Heart left ventricle (tissue), 16 donors: ENCODE measurements around the gene LASP1. TPM values are rescaled to one million over a fixed set of nuclear protein-coding genes. Genes with fewer than 3 reads are reported as not detected.

Source experiments
- ATAC-seq, 4 donors: fragments of 200-7000 bp; cut with Tn5 transposase; one replicate each; pipeline ENCODE4 v1.9.1; 2020 to 2022; ENCODE audit warnings: moderate library complexity in 4 of 4, mild to moderate bottlenecking in 3 of 4, moderate number of reproducible peaks in 1 of 4
- DNase-seq, 5 donors: peaks; one replicate each; pipeline ENCODE4 v3.0.0-alpha.2; 2020
- H3K27ac ChIP-seq, 12 donors: fragments of 200-600 bp; sonication (generic) in 4 of 12; one replicate each; pipeline versions ENCODE4 v1.5.0 to v1.8.0; 2016 to 2022; ENCODE audit warnings: mild to moderate bottlenecking in 2 of 12
- H3K27me3 ChIP-seq, 9 donors: fragments of 200-600 bp; sonication (generic) in 2 of 9; one replicate each; pipeline versions ENCODE4 v1.5.1 to v1.8.0; 2016 to 2022; ENCODE audit warnings: mild to moderate bottlenecking in 3 of 9
- H3K36me3 ChIP-seq, 9 donors: fragments of 200-600 bp; sonication (generic) in 2 of 9; one replicate each; pipeline versions ENCODE4 v1.5.0 to v1.8.0; 2018 to 2022; ENCODE audit warnings: mild to moderate bottlenecking in 2 of 9
- H3K4me1 ChIP-seq, 12 donors: fragments of 200-600 bp; sonication (generic) in 4 of 12; one replicate each; pipeline versions ENCODE4 v1.5.0 to v1.8.0; 2016 to 2022; ENCODE audit warnings: mild to moderate bottlenecking in 3 of 12
- H3K4me3 ChIP-seq, 12 donors: fragments of 200-600 bp; sonication (generic) in 4 of 12; one replicate each; pipeline versions ENCODE4 v1.5.0 to v1.8.0; 2017 to 2022; ENCODE audit warnings: mild to moderate bottlenecking in 9 of 12, moderate library complexity in 4 of 12
- H3K9me3 ChIP-seq, 12 donors: fragments of 200-600 bp; sonication (generic) in 4 of 12; one replicate each; pipeline versions ENCODE4 v1.5.0 to v1.8.0; 2016 to 2022; ENCODE audit warnings: mild to moderate bottlenecking in 1 of 12
- POLR2A ChIP-seq, 2 donors: fragments of 450-650 bp; IDR thresholded peaks; one replicate each; pipeline ENCODE4 v1.6.1; 2017; ENCODE audit warnings: antibody characterized with exemption in 2 of 2, mild to moderate bottlenecking in 2 of 2, moderate library complexity in 2 of 2
- WGBS, 4 donors: extraction: QIAGEN DNeasy Blood & Tissue Kit in 2 of 4; methylation state at CpG; one replicate each; pipeline versions ENCODE4 v1.1.5 to v1.1.7; 2013 to 2018; 5-methylcytosine and 5-hydroxymethylcytosine counted together
- intact Hi-C, 10 donors: fragments of 100-400 bp; cut with DNase I; formaldehyde crosslinking; loops; one replicate each; pipeline versions ENCODE4 v1.11.1 to v1.14.2; 2022
- polyA plus RNA-seq, 2 donors: library from polyadenylated mRNA; stranded (reverse); fragments of 200-250 nt; gene quantifications; one replicate each; pipeline ENCODE4 v1.2.3, GENCODE V29; 2013
- total RNA-seq, 9 donors: library from RNA; depleted of rRNA in 2 of 9; stranded (reverse); fragments of >200 nt in 2 of 9; fragmentation: NEBNext Ultra II Directional in 3 of 9; extraction: Animal tissue kit (Norgen Biotek cat#: 25700) in 3 of 9; gene quantifications; one replicate each; pipeline versions ENCODE4 v1.1.0 to v1.2.4, GENCODE V29; 2016 to 2023
- TF ChIP-seq, protein P1 (sequence below), 12 donors: fragments of 200-600 bp; sonication (generic) in 4 of 12; IDR thresholded peaks; one replicate each; pipeline versions ENCODE4 v1.5.0 to v1.8.0; 2018 to 2022; ENCODE audit warnings: antibody characterized with exemption in 12 of 12, mild to moderate bottlenecking in 5 of 12
- donor health status: ischemic (EF 13 %, LVEDD 7.1; RV severe dilation, severe dysfunction).
- donor health status: healthy with polysubstance abuse.
- donor health status: DM: no; HTN: yes; CAD: no.
- donor health status: DM: no; HTN: no; CAD: no.
- donor health status: ischemic (EF 25% LVEDD 6.9; RV normal size, moderate dysfunction).
- donor health status: ischemic (EF 25% LVEDD 5.7; RV mildly dilated, moderate dysfunction).
- donor health status: healthy.
- donor health status: DM: yes; HTN: yes; CAD: no.
- donor health status: ischemic (EF 35%, LVEDD 5.7; RV mildly dilated, moderate dysfunction).
- donor health status: nonischemic (EF 11% LVEDD 7.7; RV severe dilation, severe dysfunction).
- donor health status: DM: yes; HTN: yes; CAD: no.
- donor health status: PGD.
- donor health status: ischemic (EF 29% LVEDD 5.4; RV normal size, mild dysfunction).
- donor health status: nonischemic (EF 23%, LVEDD 6.1; RV moderate dilation, normal function).

LASP1 gene
- total and polyA plus RNA-seq, 11 donors, result 18.2 to 88.2 (median 26.7) TPM

DNA sequence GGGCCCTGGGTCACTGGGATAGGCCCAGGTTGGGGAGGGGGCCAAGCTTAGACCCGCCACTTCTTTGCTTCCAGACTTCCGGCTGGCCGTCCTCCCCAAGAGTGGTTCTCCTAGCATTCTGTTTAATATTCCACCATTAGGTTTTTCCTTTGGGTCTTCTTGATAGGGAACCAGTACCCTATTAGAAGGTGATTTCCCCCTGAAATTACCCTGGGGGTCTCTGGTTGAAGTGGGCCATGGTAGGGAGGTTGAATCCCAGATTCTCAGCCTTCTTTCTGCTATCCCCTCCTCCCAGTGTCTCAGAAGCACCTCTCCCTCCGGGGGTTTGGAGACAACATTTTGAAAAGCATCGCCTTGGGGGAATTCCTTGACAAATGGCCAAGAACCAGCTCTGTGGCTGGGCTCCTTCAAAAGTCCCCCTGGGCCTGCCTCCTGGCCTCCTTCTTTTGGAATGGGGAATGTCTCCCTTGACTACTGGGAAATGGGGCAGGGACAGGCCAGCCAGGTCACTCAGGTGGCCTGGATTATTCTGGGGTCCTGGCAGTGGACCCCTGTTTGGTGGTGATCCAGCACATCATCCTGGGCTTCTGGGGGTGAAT lies 5.7 kb downstream of the LASP1 start:
- peak overlapping the region in 5 of 12 donors; percentile 6 to 83 (median 25) for H3K4me3 ChIP-seq
- TF ChIP-seq, protein P1, sequence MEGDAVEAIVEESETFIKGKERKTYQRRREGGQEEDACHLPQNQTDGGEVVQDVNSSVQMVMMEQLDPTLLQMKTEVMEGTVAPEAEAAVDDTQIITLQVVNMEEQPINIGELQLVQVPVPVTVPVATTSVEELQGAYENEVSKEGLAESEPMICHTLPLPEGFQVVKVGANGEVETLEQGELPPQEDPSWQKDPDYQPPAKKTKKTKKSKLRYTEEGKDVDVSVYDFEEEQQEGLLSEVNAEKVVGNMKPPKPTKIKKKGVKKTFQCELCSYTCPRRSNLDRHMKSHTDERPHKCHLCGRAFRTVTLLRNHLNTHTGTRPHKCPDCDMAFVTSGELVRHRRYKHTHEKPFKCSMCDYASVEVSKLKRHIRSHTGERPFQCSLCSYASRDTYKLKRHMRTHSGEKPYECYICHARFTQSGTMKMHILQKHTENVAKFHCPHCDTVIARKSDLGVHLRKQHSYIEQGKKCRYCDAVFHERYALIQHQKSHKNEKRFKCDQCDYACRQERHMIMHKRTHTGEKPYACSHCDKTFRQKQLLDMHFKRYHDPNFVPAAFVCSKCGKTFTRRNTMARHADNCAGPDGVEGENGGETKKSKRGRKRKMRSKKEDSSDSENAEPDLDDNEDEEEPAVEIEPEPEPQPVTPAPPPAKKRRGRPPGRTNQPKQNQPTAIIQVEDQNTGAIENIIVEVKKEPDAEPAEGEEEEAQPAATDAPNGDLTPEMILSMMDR (IDR thresholded peaks at IDR 0.05), result no peak
- TF ChIP-seq POLR2A (IDR thresholded peaks at IDR 0.05), result no peak
- peak in 1 of 5 donors; percentile 48 for DNase-seq

DNA sequence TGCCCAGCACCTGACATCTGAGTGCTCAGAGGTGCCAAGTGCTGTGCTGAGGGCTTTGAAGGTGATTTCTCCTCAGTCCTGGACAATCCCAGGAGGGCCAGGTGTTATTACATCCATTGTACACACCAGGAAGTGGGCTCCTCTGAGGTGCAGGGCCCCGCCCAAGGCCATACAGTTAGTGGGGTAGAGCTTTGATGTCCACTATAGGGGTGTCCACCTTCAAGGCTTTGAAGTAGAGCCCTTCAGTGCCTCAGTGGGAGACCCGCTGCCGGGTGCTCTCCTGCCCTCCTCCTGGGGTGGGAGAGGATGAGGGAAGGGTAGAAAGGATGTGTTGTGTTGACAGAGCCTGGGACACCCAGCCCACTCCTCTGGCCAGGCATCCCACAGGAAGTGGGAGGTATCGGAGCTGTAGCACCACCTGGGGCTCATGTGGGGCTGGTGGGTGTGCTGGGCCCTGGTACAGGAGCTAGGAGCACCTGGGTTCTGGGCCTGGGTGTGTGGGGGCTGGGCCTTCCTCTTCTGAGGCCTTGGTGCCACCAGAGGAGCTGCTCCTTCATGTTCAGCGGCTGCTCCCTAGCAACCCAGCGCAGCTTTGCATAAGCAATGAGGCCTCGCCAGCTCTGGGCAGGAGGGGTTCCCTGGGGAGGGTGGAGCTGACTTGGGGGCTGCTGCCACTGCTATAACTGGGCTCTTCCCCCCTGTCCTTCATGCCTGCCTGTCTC lies 7.4 kb downstream of the LASP1 start:
- TF ChIP-seq, protein P1 (IDR thresholded peaks at IDR 0.05), result no peak
- TF ChIP-seq POLR2A (IDR thresholded peaks at IDR 0.05), result no peak
- peaks cover 20 to 99% (median 83%) of the 10 kb centered on the region in 12 donors for H3K4me1 ChIP-seq

More for the DNA sequence above, 5.7 kb downstream of the LASP1 start:
- Histone ChIP-seq H3K27ac (peak overlapping the region in 11 of 12 donors; percentile 11 to 96 (median 30)), H3K4me1 (peaks cover 24 to 95% (median 75%) of the 10 kb centered on the region in 12 donors), H3K9me3 (no peaks in the 10 kb centered on the region), H3K27me3 (no peaks in the 10 kb centered on the region), H3K36me3 (peaks cover 0 to 52% (median 20%) of the 10 kb centered on the region in 9 donors)
- ATAC-seq, result no peak
- intact Hi-C loops, result loop anchor here in 5 of 10 donors (2.0 to 10.0 kb wide), 4 partner anchors 21 to 279 kb away; partner anchors contain the start of genes PLXDC1 (in 2 of the 5) and FBXO47 (in 1 of the 5)
- WGBS, 4 donors, result 50 to 62% (median 53%) methylated on average over 5 of the region's 5 CpGs

DNA sequence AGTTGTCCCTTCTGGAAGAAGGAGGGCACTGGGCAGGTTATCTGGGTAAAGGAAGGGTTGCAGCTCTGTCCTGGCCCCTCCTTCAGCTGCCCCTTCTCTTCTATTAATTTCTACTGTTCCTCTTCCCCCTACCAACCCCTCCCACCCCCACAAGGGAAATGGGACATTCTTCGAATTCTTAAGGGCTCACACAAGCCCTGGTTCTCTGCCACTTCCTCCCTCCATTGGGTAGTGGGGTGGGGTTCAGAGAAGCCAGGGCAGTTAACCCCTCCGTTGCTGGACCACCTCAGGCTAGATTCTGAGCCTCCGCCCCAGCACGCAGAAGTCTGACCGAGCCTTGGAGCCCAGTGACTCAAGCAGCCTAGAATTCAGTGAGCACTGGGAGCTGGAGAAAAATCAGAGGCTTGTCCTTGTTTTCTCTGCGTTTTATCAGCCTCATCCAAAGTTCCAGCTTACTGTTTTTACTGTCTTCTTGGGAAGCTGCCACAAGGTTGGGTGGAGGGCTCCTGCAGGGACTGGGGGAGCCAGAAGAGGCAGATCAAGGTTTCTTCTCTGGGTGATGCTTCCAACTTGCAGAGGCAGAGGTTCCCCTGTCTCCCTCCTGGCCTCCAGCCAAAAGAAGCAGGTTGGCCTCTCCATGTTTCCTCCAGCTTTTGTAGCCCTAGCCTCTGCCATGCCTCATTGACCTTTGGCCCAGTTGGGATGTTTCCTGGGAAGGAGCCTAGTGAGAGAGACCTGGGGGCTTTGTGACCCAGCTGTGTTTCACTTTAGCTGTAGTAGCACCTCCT lies 10.2 kb downstream of the LASP1 start:
- Histone ChIP-seq H3K4me1 (peaks cover 8 to 99% (median 81%) of the 10 kb centered on the region in 12 donors), H3K27ac (peak overlapping the region; percentile 34 to 87 (median 63)), H3K27me3 (no peaks in the 10 kb centered on the region), H3K4me3 (peak overlapping the region in 7 of 12 donors; percentile 4 to 24 (median 21)), H3K9me3 (no peaks in the 10 kb centered on the region), H3K36me3 (peaks cover 0 to 65% (median 28%) of the 10 kb centered on the region in 9 donors)
- intact Hi-C loops, result loop anchor here in 4 of 10 donors (2.0 to 10.0 kb wide), 4 partner anchors 15 to 275 kb away; partner anchors contain the start of genes PLXDC1 (in 2 of the 4) and FBXO47 (in 1 of the 4)
- 22 to 25% (median 25%) methylated on average over 6 of the region's 6 CpGs for WGBS, 4 donors
- ATAC-seq (peak; percentile 16 to 52 (median 50)), DNase-seq (peak in 3 of 5 donors; percentile 56 to 65 (median 63))
- TF ChIP-seq POLR2A (IDR thresholded peaks at IDR 0.05), result no peak
- TF ChIP-seq, protein P1 (IDR thresholded peaks at IDR 0.05), result no peak

More for the DNA sequence above, 7.4 kb downstream of the LASP1 start:
- H3K27me3 ChIP-seq, result no peaks in the 10 kb centered on the region
- intact Hi-C loops, result loop anchor here in 3 of 10 donors (10.0 kb wide), 2 partner anchors 88 to 278 kb away; partner anchors contain the start of genes PLXDC1 (in 2 of the 3) and FBXO47 (in 1 of the 3)
- peak in 1 of 5 donors; percentile 51 for DNase-seq
- no peak overlapping the region for H3K4me3 ChIP-seq
- peak overlapping the region in 7 of 12 donors; percentile 2 to 61 (median 41) for H3K27ac ChIP-seq
- 52 to 61% (median 61%) methylated on average over 5 to 7 of the region's 7 CpGs for WGBS, 4 donors
- H3K36me3 ChIP-seq, result peaks cover 0 to 67% (median 25%) of the 10 kb centered on the region in 9 donors
- no peaks in the 10 kb centered on the region for H3K9me3 ChIP-seq
- no peak for ATAC-seq
